ENCODE measurements around the gene STK32C. TPM values are rescaled to one million over a fixed set of nuclear protein-coding genes. Genes with fewer than 3 reads are reported as not detected.

The STK32C gene
- total RNA-seq, 1 donor from 2014 or later: 15.7 TPM

DNA sequence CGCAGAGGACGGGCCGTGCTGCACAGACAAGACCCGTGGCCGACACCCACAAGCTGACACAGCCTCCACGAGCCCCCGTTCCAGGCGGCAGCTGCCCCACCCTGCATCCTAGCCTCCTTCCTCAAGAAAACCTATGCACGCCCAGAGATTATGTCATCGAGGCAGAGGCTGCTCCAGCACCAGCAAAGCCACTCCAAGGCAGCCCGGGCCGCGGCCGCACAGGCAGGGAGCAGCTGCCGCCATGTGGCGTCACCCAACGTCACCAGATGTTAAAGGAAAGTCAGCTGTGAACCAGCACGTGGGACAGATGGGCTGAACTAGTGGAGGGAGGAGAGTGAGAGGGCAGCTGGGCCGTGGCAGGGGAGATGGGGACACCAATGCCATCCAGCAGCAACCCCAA is 59.8 kb downstream of the STK32C start:
- no peaks in the 10 kb centered on the region for H3K4me1 Mint-ChIP-seq (ENCODE audit: unreplicated experiment)
- H3K4me3 Mint-ChIP-seq (ENCODE audit: unreplicated experiment): no peak overlapping the region
- H3K9me3 Mint-ChIP-seq (ENCODE audit: unreplicated experiment): no peaks in the 10 kb centered on the region
- no peak for TF ChIP-seq CTCF (IDR thresholded peaks at IDR 0.05)
- H3K27ac Mint-ChIP-seq (ENCODE audit: unreplicated experiment): no peak overlapping the region
- no peak for DNase-seq (ENCODE audit: extremely low spot score, unreplicated experiment)
- no peaks in the 10 kb centered on the region for H3K36me3 Mint-ChIP-seq (ENCODE audit: unreplicated experiment)
- no peaks in the 10 kb centered on the region for H3K27me3 Mint-ChIP-seq (ENCODE audit: unreplicated experiment)

DNA sequence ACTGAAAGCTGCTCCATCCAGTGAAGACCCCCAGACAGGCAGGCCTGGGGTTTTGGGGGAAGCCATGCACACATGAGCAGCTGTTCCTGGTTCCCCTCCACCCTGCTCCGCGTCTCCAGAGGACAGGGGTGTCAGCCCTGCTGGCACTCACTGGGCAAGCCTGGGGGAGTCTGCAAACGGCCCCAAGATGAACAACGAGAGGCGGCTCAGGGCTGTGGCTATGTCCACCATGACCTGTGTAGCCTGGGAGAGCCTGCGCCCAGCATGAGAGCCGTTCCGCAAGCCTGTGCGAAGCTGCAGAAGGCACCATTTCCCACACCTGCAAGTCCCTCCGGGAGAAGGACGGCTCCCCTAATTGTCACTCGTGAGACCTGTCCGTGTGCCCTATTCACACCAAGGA is 61.5 kb downstream of the STK32C start:
- Mint-ChIP-seq H3K4me1 (ENCODE audit: unreplicated experiment) (no peaks in the 10 kb centered on the region), H3K36me3 (ENCODE audit: unreplicated experiment) (no peaks in the 10 kb centered on the region), H3K4me3 (ENCODE audit: unreplicated experiment) (no peak overlapping the region), H3K27me3 (ENCODE audit: unreplicated experiment) (no peaks in the 10 kb centered on the region), H3K9me3 (ENCODE audit: unreplicated experiment) (no peaks in the 10 kb centered on the region), H3K27ac (ENCODE audit: unreplicated experiment) (no peak overlapping the region)
- TF ChIP-seq CTCF (IDR thresholded peaks at IDR 0.05): no peak
- no peak for DNase-seq (ENCODE audit: extremely low spot score, unreplicated experiment)

GRCh38 chr10:132245056-132245455 is 62.7 kb downstream of the STK32C start:
- Mint-ChIP-seq H3K27me3 (ENCODE audit: unreplicated experiment) (no peaks in the 10 kb centered on the region), H3K4me1 (ENCODE audit: unreplicated experiment) (no peaks in the 10 kb centered on the region), H3K4me3 (ENCODE audit: unreplicated experiment) (no peak overlapping the region), H3K9me3 (ENCODE audit: unreplicated experiment) (no peaks in the 10 kb centered on the region), H3K36me3 (ENCODE audit: unreplicated experiment) (no peaks in the 10 kb centered on the region), H3K27ac (ENCODE audit: unreplicated experiment) (no peak overlapping the region)
- DNase-seq (ENCODE audit: extremely low spot score, unreplicated experiment): no peak
- no peak for TF ChIP-seq CTCF (IDR thresholded peaks at IDR 0.05)

GRCh38 chr10:132243626-132244025 is 64.1 kb downstream of the STK32C start:
- DNase-seq (ENCODE audit: extremely low spot score, unreplicated experiment): no peak
- Mint-ChIP-seq H3K27ac (ENCODE audit: unreplicated experiment) (no peak overlapping the region), H3K36me3 (ENCODE audit: unreplicated experiment) (no peaks in the 10 kb centered on the region), H3K4me3 (ENCODE audit: unreplicated experiment) (no peak overlapping the region), H3K27me3 (ENCODE audit: unreplicated experiment) (no peaks in the 10 kb centered on the region), H3K4me1 (ENCODE audit: unreplicated experiment) (no peaks in the 10 kb centered on the region), H3K9me3 (ENCODE audit: unreplicated experiment) (no peaks in the 10 kb centered on the region)
- TF ChIP-seq CTCF (IDR thresholded peaks at IDR 0.05): no peak

- H3K27ac Mint-ChIP-seq (ENCODE audit: unreplicated experiment): no peak overlapping the region
- no peak for TF ChIP-seq CTCF (IDR thresholded peaks at IDR 0.05)
- H3K9me3 Mint-ChIP-seq (ENCODE audit: unreplicated experiment): no peaks in the 10 kb centered on the region
Measured at GRCh38 chr10:132243141-132243540, 64.6 kb downstream of the STK32C start.

More at GRCh38 chr10:132243141-132243540, 64.6 kb downstream of the STK32C start:
- Mint-ChIP-seq H3K36me3 (ENCODE audit: unreplicated experiment) (no peaks in the 10 kb centered on the region), H3K4me3 (ENCODE audit: unreplicated experiment) (no peak overlapping the region), H3K4me1 (ENCODE audit: unreplicated experiment) (no peaks in the 10 kb centered on the region), H3K27me3 (ENCODE audit: unreplicated experiment) (no peaks in the 10 kb centered on the region)
- DNase-seq (ENCODE audit: extremely low spot score, unreplicated experiment): no peak
